NCI-H2081 treated with DMSO at 0.1 percent for 48 hours (cell line): ENCODE results near the gene RNF166.

Source experiments
- DNase-seq: peaks from one replicate; lab custom pipeline; 2025; lab: John Stamatoyannopoulos, UW

RNF166 gene

GRCh38 chr16:88723911-88724310 is 17.7 kb upstream of the RNF166 start:
- DNase-seq = no peak

GRCh38 chr16:88723507-88723887 is 17.3 kb upstream of the RNF166 start:
- DNase-seq = no peak

GRCh38 chr16:88722784-88723506 is 16.7 kb upstream of the RNF166 start:
- DNase-seq = no peak

GRCh38 chr16:88721815-88722755 is 15.9 kb upstream of the RNF166 start:
- DNase-seq = no peak

- DNase-seq = no peak
Observed at GRCh38 chr16:88721236-88721635, 15.0 kb upstream of the RNF166 start.

GRCh38 chr16:88720396-88720970 is 14.3 kb upstream of the RNF166 start:
- no peak for DNase-seq

- DNase-seq = no peak
Observed at GRCh38 chr16:88719933-88720296, 13.7 kb upstream of the RNF166 start.

- no peak for DNase-seq
Observed at GRCh38 chr16:88719267-88719932, 13.2 kb upstream of the RNF166 start.

- no peak for DNase-seq
Observed at GRCh38 chr16:88718178-88718577, 12.0 kb upstream of the RNF166 start.

GRCh38 chr16:88716601-88717001 is 10.4 kb upstream of the RNF166 start:
- no peak for DNase-seq

- no peak for DNase-seq
Observed at GRCh38 chr16:88716201-88716600, 10.0 kb upstream of the RNF166 start.

- no peak for DNase-seq
Observed at GRCh38 chr16:88715312-88716190, 9.3 kb upstream of the RNF166 start.

- no peak for DNase-seq
Observed at GRCh38 chr16:88714420-88715302, 8.5 kb upstream of the RNF166 start.

GRCh38 chr16:88713568-88714419 is 7.6 kb upstream of the RNF166 start:
- no peak for DNase-seq

GRCh38 chr16:88713054-88713453 is 6.8 kb upstream of the RNF166 start:
- DNase-seq = no peak

GRCh38 chr16:88712362-88712979 is 6.3 kb upstream of the RNF166 start:
- DNase-seq = no peak

GRCh38 chr16:88711750-88712340 is 5.6 kb upstream of the RNF166 start:
- no peak for DNase-seq

GRCh38 chr16:88710556-88710955 is 4.3 kb upstream of the RNF166 start:
- no peak for DNase-seq
